T-helper 17 cell (primary cell): ENCODE results near the gene PRCD. TPM values are rescaled to one million over a fixed set of nuclear protein-coding genes. Genes with fewer than 3 reads are reported as not detected.

Source experiments
- ATAC-seq: fragments of 150-1000 bp; cut with Tn5 transposase; 2 replicates; pipeline ENCODE4 v1.10.0; 2021; ENCODE audit warnings: mild to moderate bottlenecking, moderate library complexity
- DNase-seq, 3 donors: peaks; one replicate each; pipeline versions ENCODE4 v3.0.0 to v3.0.0-alpha.2; 2020 to 2021
- H3K9me3 ChIP-seq: one replicate; pipeline ENCODE4 v1.7.0; 2013; ENCODE audit warnings: low read length, mild to moderate bottlenecking; ENCODE audit not compliant: control insufficient read depth, poor library complexity, severe bottlenecking
- H3K27ac Mint-ChIP-seq: one replicate; pipeline ENCODE4 v1.8.0; 2022; ENCODE audit warnings: mild to moderate bottlenecking, moderate library complexity, mixed read lengths
- H3K27me3 Mint-ChIP-seq: one replicate; pipeline ENCODE4 v1.8.0; 2022; ENCODE audit warnings: mixed read lengths
- H3K36me3 Mint-ChIP-seq: one replicate; pipeline ENCODE4 v1.8.0; 2022; ENCODE audit warnings: low read depth, mixed read lengths
- H3K4me1 Mint-ChIP-seq: one replicate; pipeline ENCODE4 v1.8.0; 2022; ENCODE audit warnings: mild to moderate bottlenecking, mixed read lengths
- H3K4me3 Mint-ChIP-seq: one replicate; pipeline ENCODE4 v1.8.0; 2022; ENCODE audit warnings: mild to moderate bottlenecking, moderate library complexity, mixed read lengths
- total RNA-seq, 4 donors: library from RNA in 2 of 4; stranded (reverse) in 2 of 4; gene quantifications; one replicate each; pipeline ENCODE4 v1.2.3 and lab custom pipeline; 2022 to 2026

Gene PRCD
- total RNA-seq, 2 donors from 2014 or later, result 1.1 TPM; not detected in 1

DNA sequence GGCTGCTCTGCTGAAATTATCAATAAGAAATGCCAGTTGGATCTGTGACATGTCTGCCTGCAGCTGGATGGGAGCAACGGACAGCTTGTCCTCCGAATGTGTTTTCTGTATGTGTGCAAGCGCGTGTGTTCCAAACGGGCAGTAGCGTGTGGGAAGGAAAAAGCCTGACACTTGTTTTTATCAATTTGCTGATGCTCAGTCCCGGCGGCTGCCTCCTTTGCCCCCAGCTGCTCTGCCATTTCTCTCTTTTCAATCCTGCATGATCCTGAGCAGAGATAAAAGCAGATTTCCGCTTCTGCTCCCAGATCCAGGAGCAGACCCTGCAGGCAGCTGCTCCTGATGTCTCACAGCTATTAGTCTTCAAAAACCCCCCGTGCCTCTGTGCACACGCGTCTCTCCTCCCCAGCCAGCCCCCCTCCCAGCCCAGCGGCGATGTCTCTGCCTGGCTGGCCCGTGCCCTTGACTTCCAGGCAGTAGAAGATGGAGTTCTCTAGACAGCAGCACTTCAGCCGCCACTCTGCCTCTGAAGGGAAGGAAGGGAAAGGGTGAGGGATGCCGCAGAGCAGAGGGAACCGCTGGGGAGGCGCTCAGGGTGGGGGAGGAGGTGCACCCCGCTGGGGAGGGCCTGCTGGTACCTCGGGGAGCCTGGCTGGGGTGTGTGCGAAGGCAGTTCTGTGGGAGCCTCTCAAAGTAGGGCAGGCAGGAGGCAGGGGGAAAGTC is 4.1 kb downstream of the PRCD start:
- DNase-seq (no peak), ATAC-seq (no peak)
- H3K9me3 ChIP-seq, result no peaks in the 10 kb centered on the region
- no peaks in the 10 kb centered on the region for H3K36me3 Mint-ChIP-seq
- H3K4me1 Mint-ChIP-seq, result peaks cover 8% of the 10 kb centered on the region
- no peak overlapping the region for H3K4me3 Mint-ChIP-seq
- H3K27me3 Mint-ChIP-seq, result peaks cover 34% of the 10 kb centered on the region
- H3K27ac Mint-ChIP-seq, result no peak overlapping the region

DNA sequence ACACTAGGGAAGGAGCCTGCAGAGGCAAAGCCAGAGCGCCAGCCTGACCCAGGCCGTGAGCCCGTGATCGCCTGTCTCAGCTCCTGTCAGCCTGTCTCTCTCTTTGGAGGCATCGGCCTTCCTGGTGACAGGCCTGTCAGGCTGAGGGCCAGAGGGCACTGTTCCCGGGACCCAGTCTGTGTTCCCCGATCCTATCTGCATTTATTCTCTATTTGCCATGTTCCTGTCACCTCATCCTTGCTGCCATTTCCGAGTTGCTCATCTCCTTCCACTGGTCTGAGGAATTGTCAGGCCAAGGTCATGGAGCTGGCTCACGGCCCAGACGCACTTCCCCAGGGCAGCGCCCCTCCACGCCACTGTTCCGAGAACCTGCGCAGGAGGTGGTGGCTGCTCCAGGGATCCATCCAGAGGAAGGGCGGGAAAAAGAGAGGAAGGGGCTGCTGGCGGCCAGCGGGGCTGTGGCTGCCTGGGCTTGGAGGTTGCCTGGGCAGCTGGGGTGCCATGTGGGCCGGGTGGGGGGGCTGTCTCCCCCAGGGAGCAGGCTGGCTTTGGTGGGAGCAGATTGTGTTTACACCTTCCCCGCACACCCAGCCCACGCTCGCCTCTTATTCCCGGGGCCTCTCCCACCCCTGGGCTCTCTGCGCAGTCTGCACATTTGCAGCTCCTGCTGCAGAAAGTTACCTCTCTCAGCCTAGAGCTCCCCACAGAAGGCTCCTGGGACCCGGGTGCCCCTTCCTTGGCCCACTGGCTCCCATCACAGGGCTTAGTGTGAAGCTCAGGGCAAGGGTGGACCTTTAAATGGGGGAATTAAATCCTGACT is 4.9 kb downstream of the PRCD start:
- ATAC-seq (no peak), DNase-seq (no peak)
- no peaks in the 10 kb centered on the region for H3K9me3 ChIP-seq
- H3K4me3 Mint-ChIP-seq, result no peak overlapping the region
- no peak overlapping the region for H3K27ac Mint-ChIP-seq
- peaks cover 8% of the 10 kb centered on the region for H3K4me1 Mint-ChIP-seq
- no peaks in the 10 kb centered on the region for H3K36me3 Mint-ChIP-seq
- peaks cover 27% of the 10 kb centered on the region for H3K27me3 Mint-ChIP-seq

DNA sequence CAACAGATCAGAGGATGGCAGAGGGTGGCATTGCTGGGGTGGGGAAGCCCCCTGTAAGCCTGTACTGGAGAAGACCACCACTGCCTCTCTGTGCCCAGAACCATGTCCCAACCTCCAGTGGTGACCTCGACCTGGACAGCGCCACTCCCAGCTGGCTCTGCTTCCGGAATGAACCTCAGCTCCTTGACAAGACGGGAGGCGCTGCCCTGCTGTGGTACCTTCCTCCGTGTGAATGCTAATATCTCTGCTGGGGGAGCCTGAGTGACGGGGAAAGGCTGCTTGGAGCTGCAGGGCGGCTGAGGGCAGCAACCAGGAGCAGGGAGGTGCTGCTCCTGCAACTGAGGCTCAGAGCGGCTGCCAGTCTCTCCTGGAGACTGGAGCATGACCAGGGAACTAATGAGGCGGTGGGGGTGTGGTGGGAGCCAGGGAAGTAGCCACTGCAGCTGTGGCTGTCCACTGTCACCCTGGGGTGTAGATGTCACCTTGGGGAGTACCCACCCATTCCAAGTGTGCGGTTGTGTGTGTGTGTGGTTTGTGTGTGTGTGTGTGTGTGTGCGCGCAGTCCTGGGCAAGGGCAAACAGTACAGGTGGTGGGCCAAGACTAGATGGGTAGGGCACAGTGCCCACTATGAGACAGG is 6.2 kb downstream of the PRCD start:
- Mint-ChIP-seq H3K27ac (no peak overlapping the region), H3K36me3 (no peaks in the 10 kb centered on the region), H3K4me1 (peaks cover 8% of the 10 kb centered on the region), H3K4me3 (no peak overlapping the region), H3K27me3 (peaks cover 26% of the 10 kb centered on the region)
- H3K9me3 ChIP-seq, result no peaks in the 10 kb centered on the region
- ATAC-seq, result no peak
- no peak for DNase-seq

DNA sequence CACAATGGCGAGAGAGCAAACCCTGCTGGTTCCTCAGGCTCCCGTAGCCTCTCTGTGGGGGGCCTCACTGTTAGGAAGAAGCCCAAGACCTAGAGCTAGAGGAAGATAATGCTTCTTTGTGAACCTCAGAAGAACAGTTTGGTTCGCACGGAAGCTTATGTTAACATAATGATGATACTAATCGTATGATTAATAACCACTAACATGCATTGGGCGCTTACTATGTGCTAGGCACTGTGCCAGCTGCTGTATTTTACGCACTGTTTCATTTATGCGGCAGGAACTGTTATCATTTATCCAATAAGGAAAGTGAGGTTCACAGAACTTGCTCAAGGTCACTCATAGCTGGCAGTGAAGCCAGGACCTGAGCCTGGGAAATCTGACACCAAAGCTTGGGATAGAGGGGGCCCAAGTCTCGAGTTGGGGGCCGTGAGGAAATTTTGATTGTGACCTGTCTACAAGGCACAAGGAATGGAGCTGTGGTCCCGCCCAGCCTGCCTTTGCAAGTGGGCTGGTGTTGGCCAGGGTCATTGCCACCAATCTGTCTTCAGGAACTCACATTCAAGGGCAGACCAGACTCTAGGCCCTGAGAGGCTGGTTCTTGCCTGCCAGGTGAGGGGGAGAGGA is 6.8 kb downstream of the PRCD start:
- Mint-ChIP-seq H3K27me3 (peaks cover 21% of the 10 kb centered on the region), H3K4me1 (peaks cover 8% of the 10 kb centered on the region), H3K36me3 (no peaks in the 10 kb centered on the region), H3K27ac (no peak overlapping the region), H3K4me3 (no peak overlapping the region)
- ATAC-seq, result no peak
- H3K9me3 ChIP-seq, result no peaks in the 10 kb centered on the region
- DNase-seq, result no peak

DNA sequence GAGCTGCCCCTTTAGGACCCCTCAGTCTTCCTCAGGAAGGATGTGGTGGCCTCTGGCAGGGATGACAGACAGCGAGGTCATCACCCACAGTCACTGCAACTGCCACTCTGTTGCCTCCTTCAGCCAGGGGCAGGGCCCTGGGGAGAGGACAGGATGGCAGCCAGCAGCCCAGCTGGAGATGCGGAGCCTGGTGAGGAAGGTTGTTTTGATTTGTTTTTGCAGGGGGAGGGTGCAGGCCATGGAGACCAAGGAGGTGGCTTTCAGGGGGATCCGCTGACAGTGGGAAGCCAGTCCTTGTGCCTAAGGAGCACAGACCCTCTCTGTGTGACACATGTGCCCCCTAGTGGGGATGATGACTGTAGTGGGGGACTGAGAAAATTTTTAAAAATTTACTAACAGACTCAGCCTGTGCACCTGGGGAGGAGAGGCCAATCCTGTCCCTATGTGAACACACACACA is 7.4 kb downstream of the PRCD start:
- peaks cover 16% of the 10 kb centered on the region for H3K27me3 Mint-ChIP-seq

DNA sequence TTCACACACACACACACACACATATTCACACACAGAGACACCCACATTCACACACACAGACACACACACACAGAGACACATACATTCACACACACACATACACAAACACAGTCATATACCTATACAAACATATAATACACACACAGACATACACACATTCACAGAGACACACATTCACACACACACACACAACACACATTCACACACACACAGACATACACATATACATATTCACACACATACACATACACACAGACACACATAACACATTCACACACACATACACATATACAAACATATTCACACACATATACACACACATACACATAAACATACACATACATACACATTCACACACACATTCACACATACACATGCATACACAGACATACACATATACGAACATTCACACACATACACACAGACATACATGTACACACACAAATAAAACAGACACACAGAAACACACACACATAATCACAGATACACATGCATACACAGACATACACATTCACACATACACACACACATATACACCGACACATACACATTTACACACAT is 7.9 kb downstream of the PRCD start:
- peaks cover 11% of the 10 kb centered on the region for H3K27me3 Mint-ChIP-seq
- peaks cover 8% of the 10 kb centered on the region for H3K4me1 Mint-ChIP-seq
- no peaks in the 10 kb centered on the region for H3K9me3 ChIP-seq
- ATAC-seq (no peak), DNase-seq (no peak)
- H3K36me3 Mint-ChIP-seq, result no peaks in the 10 kb centered on the region
- no peak overlapping the region for H3K4me3 Mint-ChIP-seq
- no peak overlapping the region for H3K27ac Mint-ChIP-seq

More for the DNA sequence above, 7.4 kb downstream of the PRCD start:
- Mint-ChIP-seq H3K36me3 (no peaks in the 10 kb centered on the region), H3K27ac (no peak overlapping the region), H3K4me3 (no peak overlapping the region), H3K4me1 (peaks cover 8% of the 10 kb centered on the region)
- H3K9me3 ChIP-seq, result no peaks in the 10 kb centered on the region
- peak; percentile 94 for ATAC-seq
- DNase-seq, result peak in 1 of 3 donors; percentile 51

DNA sequence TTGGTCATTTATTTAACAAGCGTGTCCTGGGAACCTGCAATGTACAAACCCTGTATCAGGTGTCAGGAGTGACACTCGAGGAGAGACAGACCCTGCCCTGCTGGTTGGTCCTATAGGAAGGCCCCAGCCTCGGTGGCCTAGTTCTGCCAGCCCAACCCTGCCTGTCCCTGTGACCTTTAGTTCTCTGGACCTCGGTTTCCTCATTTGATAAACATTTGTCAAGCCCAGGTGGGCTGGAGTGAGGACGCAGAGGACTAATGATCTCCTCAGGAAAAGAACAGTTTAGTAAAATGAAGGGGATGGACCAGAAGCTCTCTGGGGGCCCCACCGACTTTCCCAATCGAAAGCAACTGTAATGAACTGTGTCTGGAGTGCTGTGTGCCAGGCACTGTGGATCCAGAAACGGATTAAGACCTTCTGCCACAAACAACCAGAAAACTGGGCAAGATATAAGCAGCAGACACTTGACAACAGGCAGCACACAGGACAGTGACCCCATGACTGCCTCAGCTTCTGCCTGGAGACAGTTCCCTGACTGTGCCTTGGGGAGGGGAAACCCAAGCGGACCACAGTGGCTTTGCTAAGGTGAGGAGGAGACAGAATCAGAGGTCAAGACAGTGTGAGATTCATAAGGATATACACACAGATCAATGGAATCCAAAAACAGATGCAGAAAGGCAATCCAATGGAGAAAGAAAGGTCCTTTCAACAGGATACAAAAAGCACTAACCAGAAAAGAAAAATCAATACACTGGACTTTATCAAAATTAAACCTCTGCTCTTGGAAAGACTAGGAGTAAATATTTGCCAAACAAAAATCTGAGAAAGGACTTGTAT is 8.8 kb downstream of the PRCD start:
- Mint-ChIP-seq H3K27me3 (peaks cover 6% of the 10 kb centered on the region), H3K36me3 (no peaks in the 10 kb centered on the region), H3K4me1 (peaks cover 8% of the 10 kb centered on the region), H3K27ac (no peak overlapping the region), H3K4me3 (no peak overlapping the region)
- H3K9me3 ChIP-seq, result no peaks in the 10 kb centered on the region
- ATAC-seq (no peak), DNase-seq (no peak)

DNA sequence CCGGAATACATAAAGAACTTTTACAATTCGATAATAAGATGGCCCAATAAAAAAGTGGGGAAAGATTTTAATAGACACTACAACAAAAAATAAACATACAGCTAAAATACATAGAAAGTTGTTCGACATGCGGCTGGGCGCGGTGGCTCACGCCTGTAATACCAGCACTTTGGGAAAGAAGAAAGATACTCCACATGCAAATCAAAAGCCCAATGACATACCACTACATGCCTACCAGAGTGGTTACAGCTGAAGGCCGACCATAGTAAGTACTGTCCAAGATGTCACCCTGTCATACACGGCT is 9.3 kb downstream of the PRCD start:
- no peaks in the 10 kb centered on the region for H3K9me3 ChIP-seq
- DNase-seq (no peak), ATAC-seq (no peak)
- Mint-ChIP-seq H3K27me3 (peaks cover under 1% of the 10 kb centered on the region), H3K36me3 (no peaks in the 10 kb centered on the region), H3K4me3 (no peak overlapping the region), H3K4me1 (peaks cover 6% of the 10 kb centered on the region), H3K27ac (no peak overlapping the region)

DNA sequence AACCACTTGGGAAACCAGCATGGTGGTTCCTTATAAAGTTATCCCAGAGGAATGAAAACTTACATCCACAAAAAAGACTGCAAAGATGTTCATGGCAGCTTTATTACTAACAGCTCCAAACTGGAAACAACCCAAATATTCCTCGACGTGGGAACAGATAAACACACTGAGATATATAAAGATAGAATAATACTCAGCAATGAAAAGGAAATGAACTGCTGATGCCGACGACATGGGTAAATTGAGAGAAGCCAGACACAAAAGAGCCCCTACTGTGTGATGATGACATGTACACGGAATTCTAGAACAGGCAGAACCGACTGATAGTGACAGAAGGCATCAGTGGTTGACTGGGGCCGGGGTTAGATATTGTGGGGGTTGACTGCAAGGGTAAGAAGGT is 9.7 kb downstream of the PRCD start:
- H3K27ac Mint-ChIP-seq, result no peak overlapping the region
- H3K4me1 Mint-ChIP-seq, result peaks cover 6% of the 10 kb centered on the region
- H3K36me3 Mint-ChIP-seq, result no peaks in the 10 kb centered on the region
- H3K4me3 Mint-ChIP-seq, result no peak overlapping the region
- DNase-seq (no peak), ATAC-seq (no peak)
- H3K27me3 Mint-ChIP-seq, result no peaks in the 10 kb centered on the region
- H3K9me3 ChIP-seq, result no peaks in the 10 kb centered on the region

DNA sequence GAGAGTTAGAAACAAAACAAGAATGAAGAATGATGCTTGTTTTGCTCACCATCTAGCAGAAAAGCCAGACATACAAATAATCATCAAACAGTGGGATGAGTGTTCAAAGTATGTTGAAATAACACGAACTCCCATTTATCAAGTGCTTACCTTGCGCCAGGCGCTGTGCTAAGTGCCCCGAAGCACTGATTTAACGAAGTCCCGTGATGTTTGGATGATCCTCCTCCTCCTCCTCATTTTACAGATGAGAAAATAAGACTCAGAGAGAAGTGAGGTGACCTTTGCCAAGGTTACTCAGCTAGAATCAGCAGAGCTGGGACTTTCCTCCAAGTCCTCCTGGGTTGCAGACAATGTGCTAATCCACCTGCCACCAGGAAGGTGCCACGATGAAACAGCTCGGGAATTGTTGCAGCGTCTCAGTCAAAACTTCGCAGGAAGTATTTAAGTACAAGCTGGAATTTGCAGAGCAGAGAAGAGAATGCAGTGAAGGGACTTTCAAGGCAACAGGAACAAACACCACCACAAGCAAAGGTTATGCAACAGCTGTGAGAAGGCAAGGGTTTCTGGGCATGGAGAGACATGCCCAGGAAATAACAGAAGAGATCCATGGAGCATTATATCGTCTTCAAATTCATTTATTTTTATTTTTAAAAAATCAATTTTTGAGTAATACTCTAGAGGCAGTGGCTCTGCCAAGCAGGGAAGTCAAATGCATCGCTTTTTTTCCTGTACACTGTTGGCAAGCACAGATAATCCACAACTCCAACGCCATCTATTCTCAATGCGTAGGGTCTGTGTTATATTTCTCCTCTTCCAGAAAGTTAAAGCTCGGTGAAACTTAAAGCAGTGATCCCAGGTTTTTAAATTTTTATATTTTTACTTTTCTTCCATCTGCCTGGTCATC is 11.1 kb downstream of the PRCD start:
- H3K4me3 Mint-ChIP-seq, result peak overlapping the region; percentile 21

DNA sequence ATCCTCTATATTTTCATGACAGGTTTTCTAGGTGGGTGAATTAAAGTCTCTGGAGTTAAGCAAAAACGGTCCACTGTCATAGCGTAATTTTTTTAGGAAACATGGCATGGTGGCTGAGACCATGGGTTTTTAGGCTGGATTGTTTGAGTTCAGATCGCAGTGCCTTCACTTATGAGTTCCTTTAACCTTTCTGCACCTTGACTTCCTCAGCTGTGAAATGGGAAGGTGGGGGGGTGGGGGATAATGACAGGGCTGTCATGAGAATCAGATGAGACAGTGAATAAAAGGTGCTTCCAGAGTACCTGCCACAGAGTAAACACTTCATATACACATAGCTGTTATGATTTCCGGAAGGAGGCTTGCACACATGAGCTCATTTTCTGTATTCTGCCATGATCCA is 11.8 kb downstream of the PRCD start:
- no peaks in the 10 kb centered on the region for H3K27me3 Mint-ChIP-seq
- no peak for ATAC-seq

More for the DNA sequence above, 11.1 kb downstream of the PRCD start:
- DNase-seq, result no peak
- no peak overlapping the region for H3K27ac Mint-ChIP-seq
- H3K27me3 Mint-ChIP-seq, result no peaks in the 10 kb centered on the region
- H3K9me3 ChIP-seq, result no peaks in the 10 kb centered on the region
- no peaks in the 10 kb centered on the region for H3K36me3 Mint-ChIP-seq
- H3K4me1 Mint-ChIP-seq, result peaks cover 11% of the 10 kb centered on the region
- ATAC-seq, result no peak

More for the DNA sequence above, 11.8 kb downstream of the PRCD start:
- no peak overlapping the region for H3K4me3 Mint-ChIP-seq
- H3K36me3 Mint-ChIP-seq, result no peaks in the 10 kb centered on the region
- DNase-seq, result no peak
- H3K4me1 Mint-ChIP-seq, result peaks cover 13% of the 10 kb centered on the region
- H3K9me3 ChIP-seq, result no peaks in the 10 kb centered on the region
- no peak overlapping the region for H3K27ac Mint-ChIP-seq
